GM12878 (cell line): ENCODE measurements around the gene NR2C2AP. TPM values are rescaled to one million over a fixed set of nuclear protein-coding genes. Genes with fewer than 3 reads are reported as not detected.

Experiments used
- ATAC-seq: fragments of 200-7000 bp; cut with Tn5 transposase; 3 replicates; pipeline ENCODE4 v1.9.1; 2020; ENCODE audit warnings: mild to moderate bottlenecking, moderate library complexity
- BruUV-seq: library from RNA; stranded (reverse); fragments of 400-500 nt; replicated peaks from 2 replicates; lab custom pipeline; 2021; lab: Mats Ljungman, UMichigan
- CTCF ChIA-PET: fragments of 300-600 bp; sonication (Branson Sonifier 250); formaldehyde crosslinking; extraction: SDS; loops from one replicate; lab custom pipeline; 2021; ENCODE audit warnings: inconsistent platforms; lab: Yijun Ruan, JAX
- POLR2A ChIA-PET: fragments of 350-600 bp; formaldehyde crosslinking; extraction: SDS; loops from one replicate; lab custom pipeline; 2021; ENCODE audit warnings: inconsistent platforms; lab: Charles Lee
- RAD21 ChIA-PET: fragments of 300-600 bp; sonication (Branson Sonifier 250); formaldehyde crosslinking; loops from one replicate; lab custom pipeline; 2023; ENCODE audit warnings: antibody characterized with exemption; ENCODE audit not compliant: unreplicated experiment; lab: Charles Lee
- SMC1A ChIA-PET: fragments of 300-600 bp; sonication (Branson Sonifier 250); formaldehyde crosslinking; loops from one replicate; lab custom pipeline; 2023; ENCODE audit not compliant: unreplicated experiment, uncharacterized antibody; lab: Charles Lee
- DNase-seq: peaks from one replicate; pipeline ENCODE4 v3.0.0-alpha.2; 2011; ENCODE audit warnings: low read depth, low spot score
- FAIRE-seq: peaks from 3 replicates; lab custom pipeline; 2011; peaks lifted over from hg19 to GRCh38; lab: Jason Lieb, UNC
- H2AFZ ChIP-seq: 2 replicates; pipeline ENCODE4 v1.6.0; 2011; ENCODE audit warnings: low read depth, low read length, control low read depth; ENCODE audit not compliant: control insufficient read depth
- H3K27ac ChIP-seq: 2 replicates; pipeline ENCODE4 v1.5.1; 2011; ENCODE audit warnings: control low read depth; ENCODE audit not compliant: control insufficient read depth, insufficient read depth
- H3K27me3 ChIP-seq, 2 experiments: replicated peaks in 1 of 2; 2 replicates each; pipeline versions ENCODE4 v1.6.0 to v1.6.1; 2011; ENCODE audit warnings: low read length in 1 of 2; ENCODE audit not compliant: control insufficient read depth in 2 of 2, insufficient read depth in 2 of 2
- H3K36me3 ChIP-seq, 2 experiments: 2 replicates each; pipeline ENCODE4 v1.5.1; 2011; ENCODE audit warnings: low read length in 1 of 2; ENCODE audit not compliant: control insufficient read depth in 2 of 2, insufficient read depth in 2 of 2
- H3K4me1 ChIP-seq: 2 replicates; pipeline ENCODE4 v1.6.1; 2011; ENCODE audit warnings: mild to moderate bottlenecking, low read length, moderate library complexity, mixed read lengths; ENCODE audit not compliant: control insufficient read depth, insufficient read depth
- H3K4me2 ChIP-seq: 2 replicates; pipeline ENCODE4 v1.6.0; 2011; ENCODE audit warnings: control low read depth; ENCODE audit not compliant: control insufficient read depth, insufficient read depth
- H3K4me3 ChIP-seq: fragments of 200-600 bp; sonication (generic); 2 replicates; pipeline ENCODE4 v1.5.1; 2016
- H3K79me2 ChIP-seq: 2 replicates; pipeline ENCODE4 v1.6.0; 2011; ENCODE audit warnings: low read length; ENCODE audit not compliant: control insufficient read depth, insufficient read depth
- H3K9ac ChIP-seq: 2 replicates; pipeline ENCODE4 v1.8.0; 2011; ENCODE audit warnings: low read length, control low read depth, mixed read lengths; ENCODE audit not compliant: control insufficient read depth, insufficient read depth
- H3K9me3 ChIP-seq: replicated peaks from 3 replicates; pipeline ENCODE4 v1.5.1; 2011; ENCODE audit warnings: mild to moderate bottlenecking, low read length; ENCODE audit not compliant: control insufficient read depth, insufficient read depth
- H4K20me1 ChIP-seq: 2 replicates; pipeline ENCODE4 v1.6.0; 2011; ENCODE audit not compliant: control insufficient read depth, insufficient read depth
- EGR1 ChIP-seq, 2 experiments: IDR thresholded peaks; 1 replicate in 1 of 2; 2 replicates in 1 of 2; pipeline ENCODE4 v1.6.1; 2011 to 2012; ENCODE audit warnings: low read depth in 2 of 2, low read length in 2 of 2, borderline replicate concordance in 1 of 2, mild to moderate bottlenecking in 1 of 2, moderate library complexity in 1 of 2
- EP300 ChIP-seq, 2 experiments: fragments of 150-350 bp in 1 of 2; IDR thresholded peaks; 2 replicates each; pipeline ENCODE4 v1.6.1; 2011 to 2012; ENCODE audit warnings: low read depth in 2 of 2, low read length in 2 of 2, borderline replicate concordance in 1 of 2, improper control_type of control experiment in 1 of 2, inconsistent platforms in 1 of 2; ENCODE audit not compliant: control insufficient read depth in 1 of 2
- ETV6 ChIP-seq, 2 experiments: fragments of 450-650 bp in 1 of 2; IDR thresholded peaks in 1 of 2; conservative IDR thresholded peaks in 1 of 2; 2 replicates each; pipeline ENCODE4 v1.6.1; 2014; ENCODE audit warnings: antibody characterized with exemption in 1 of 2, borderline replicate concordance in 1 of 2, low read depth in 1 of 2, mild to moderate bottlenecking in 1 of 2, moderate library complexity in 1 of 2
- FOXK2 ChIP-seq: fragments of 450-650 bp; IDR thresholded peaks from 2 replicates; pipeline ENCODE4 v1.6.1; 2017; ENCODE audit warnings: mild to moderate bottlenecking, moderate library complexity
- HCFC1 ChIP-seq: fragments of 150-350 bp; IDR thresholded peaks from 2 replicates; pipeline ENCODE4 v1.6.1; 2014; ENCODE audit warnings: low read length
- KLF5 ChIP-seq: fragments of 450-650 bp; IDR thresholded peaks from 2 replicates; pipeline ENCODE4 v1.6.1; 2014; ENCODE audit warnings: mild to moderate bottlenecking; ENCODE audit not compliant: partially characterized antibody
- NFYB ChIP-seq: IDR thresholded peaks from 2 replicates; pipeline ENCODE4 v1.6.1; 2011; ENCODE audit warnings: low read depth, mild to moderate bottlenecking, low read length, improper control_type of control experiment, moderate library complexity; ENCODE audit not compliant: insufficient read depth
- RCOR1 ChIP-seq: conservative IDR thresholded peaks from 2 replicates; pipeline ENCODE4 v1.6.1; 2012; ENCODE audit warnings: low read depth, low read length, improper control_type of control experiment
- SMAD1 ChIP-seq: fragments of 450-650 bp; IDR thresholded peaks from 2 replicates; pipeline ENCODE4 v1.6.1; 2018; ENCODE audit warnings: mild to moderate bottlenecking, low read depth; ENCODE audit not compliant: partially characterized antibody
- SMAD5 ChIP-seq: IDR thresholded peaks from 2 replicates; pipeline ENCODE4 v1.6.1; 2016; ENCODE audit warnings: antibody characterized with exemption, low read depth
- SP1 ChIP-seq: IDR thresholded peaks from one replicate; pipeline ENCODE4 v1.6.1; 2011; ENCODE audit warnings: low read depth, low read length
- ZZZ3 ChIP-seq: IDR thresholded peaks from 2 replicates; pipeline ENCODE4 v1.6.1; 2011; ENCODE audit warnings: low read depth; ENCODE audit not compliant: control insufficient read depth, insufficient read length
- WGBS: methylation state at CpG from one replicate; pipeline ENCODE4 v1.1.6; 2016; ENCODE audit warnings: low lambda C conversion rate; ENCODE audit not compliant: insufficient replicate concordance, insufficient coverage; ENCODE audit errors: missing lambda C conversion rate; 5-methylcytosine and 5-hydroxymethylcytosine counted together
- in situ Hi-C: fragments of 300-500 bp; cut with MboI; formaldehyde crosslinking; loops from 9 replicates; pipeline ENCODE4 v1.14.3; 2018; ENCODE audit warnings: mixed read lengths
- intact Hi-C: fragments of 100-400 bp; cut with micrococcal nuclease; formaldehyde crosslinking; loops from one replicate; pipeline ENCODE4 v1.14.2; 2022; ENCODE audit not compliant: unreplicated experiment
- polyA plus RNA-seq, 11 experiments: library from polyadenylated mRNA; depleted of rRNA in 4 of 11; unstranded in 6 of 11; stranded (reverse) in 5 of 11; fragments of >200 nt; fragmentation: Nextera tagmentation in 4 of 11; fragmentation: Illumina TruSeq in 1 of 11; extraction: Ambion mirVana in 4 of 11; extraction: Trizol in 1 of 11; gene quantifications; 1 replicate in 1 of 11; 2 replicates in 10 of 11; pipeline versions ENCODE4 v1.2.1 to v1.2.3, GENCODE V29; 2011 to 2016; ENCODE audit warnings: inconsistent platforms in 2 of 11, missing spikeins in 2 of 11, low read depth in 1 of 11
- total RNA-seq, 4 experiments: library from RNA; depleted of rRNA in 3 of 4; stranded (reverse); fragments of >200 nt in 3 of 4; fragmentation: Illumina TruSeq in 1 of 4; extraction: Trizol in 1 of 4; gene quantifications; 2 replicates each; pipeline versions ENCODE4 v1.2.1 to v1.2.3, GENCODE V29; 2013 to 2021
- TF ChIP-seq, protein P1 (sequence below): IDR thresholded peaks from 2 replicates; pipeline ENCODE4 v1.6.1; 2012; ENCODE audit warnings: low read length, inconsistent platforms
- TF ChIP-seq, protein P2 (sequence below): fragments of 450-650 bp; IDR thresholded peaks from 2 replicates; pipeline ENCODE4 v1.6.1; 2014; ENCODE audit warnings: mild to moderate bottlenecking
- TF ChIP-seq, protein P3 (sequence below): fragments of 450-650 bp; formaldehyde crosslinking; IDR thresholded peaks from 2 replicates; pipeline ENCODE4 v1.4.0; 2022; ENCODE audit warnings: mild to moderate bottlenecking, moderate library complexity

The NR2C2AP gene
- total and polyA plus RNA-seq, 10 of the 15 experiments (the other 5 are each of a cell fraction or from before 2014, with no cell fraction given): 21.5 to 44.8 (median 28.1) TPM

DNA sequence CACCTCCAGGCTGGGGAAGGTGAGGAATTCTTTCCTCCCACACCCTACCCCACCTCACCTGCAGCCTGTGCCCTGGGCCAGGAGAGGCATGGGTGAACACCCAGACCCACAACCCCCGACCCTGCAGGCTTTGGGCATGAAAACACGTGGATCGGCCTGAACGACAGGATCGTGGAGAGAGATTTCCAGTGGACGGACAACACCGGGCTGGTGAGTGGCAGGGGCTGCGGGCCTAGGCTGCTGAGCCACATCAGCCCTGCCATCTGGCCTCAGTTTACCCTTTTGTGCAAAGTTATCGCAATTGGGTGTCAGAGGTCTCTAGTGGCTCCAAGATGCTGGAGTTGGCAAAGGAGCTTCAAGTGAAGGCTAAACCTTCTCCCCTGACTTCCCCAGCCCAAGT, 37.3 kb upstream of the NR2C2AP start:
- Histone ChIP-seq H4K20me1 (no peaks in the 10 kb centered on the region), H3K9ac (no peak overlapping the region), H3K27ac (no peak overlapping the region)
- no peak for FAIRE-seq
- CTCF ChIA-PET: no interaction called here
- DNase-seq: no peak
- TF ChIP-seq NFYB (no peak), SP1 (no peak), EP300 (IDR thresholded peaks at IDR 0.05; ENCODE audit: borderline replicate concordance in 1 of 2, control insufficient read depth in 1 of 2, low read depth in 2 of 2, low read length in 2 of 2) (no peak), ZZZ3 (no peak), ETV6 (conservative IDR thresholded peaks at IDR 0.05 in 1 of 2, IDR thresholded peaks at IDR 0.05 in 1 of 2; ENCODE audit: borderline replicate concordance in 1 of 2, low read depth in 1 of 2) (no peak), FOXK2 (no peak), RCOR1 (no peak), HCFC1 (no peak), SMAD5 (no peak), SMAD1 (no peak), KLF5 (no peak), EGR1 (IDR thresholded peaks at IDR 0.05; ENCODE audit: borderline replicate concordance in 1 of 2, low read depth in 2 of 2, low read length in 2 of 2) (no peak)
- TF ChIP-seq, protein P1, sequence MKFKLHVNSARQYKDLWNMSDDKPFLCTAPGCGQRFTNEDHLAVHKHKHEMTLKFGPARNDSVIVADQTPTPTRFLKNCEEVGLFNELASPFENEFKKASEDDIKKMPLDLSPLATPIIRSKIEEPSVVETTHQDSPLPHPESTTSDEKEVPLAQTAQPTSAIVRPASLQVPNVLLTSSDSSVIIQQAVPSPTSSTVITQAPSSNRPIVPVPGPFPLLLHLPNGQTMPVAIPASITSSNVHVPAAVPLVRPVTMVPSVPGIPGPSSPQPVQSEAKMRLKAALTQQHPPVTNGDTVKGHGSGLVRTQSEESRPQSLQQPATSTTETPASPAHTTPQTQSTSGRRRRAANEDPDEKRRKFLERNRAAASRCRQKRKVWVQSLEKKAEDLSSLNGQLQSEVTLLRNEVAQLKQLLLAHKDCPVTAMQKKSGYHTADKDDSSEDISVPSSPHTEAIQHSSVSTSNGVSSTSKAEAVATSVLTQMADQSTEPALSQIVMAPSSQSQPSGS: no peak
- TF ChIP-seq, protein P2, sequence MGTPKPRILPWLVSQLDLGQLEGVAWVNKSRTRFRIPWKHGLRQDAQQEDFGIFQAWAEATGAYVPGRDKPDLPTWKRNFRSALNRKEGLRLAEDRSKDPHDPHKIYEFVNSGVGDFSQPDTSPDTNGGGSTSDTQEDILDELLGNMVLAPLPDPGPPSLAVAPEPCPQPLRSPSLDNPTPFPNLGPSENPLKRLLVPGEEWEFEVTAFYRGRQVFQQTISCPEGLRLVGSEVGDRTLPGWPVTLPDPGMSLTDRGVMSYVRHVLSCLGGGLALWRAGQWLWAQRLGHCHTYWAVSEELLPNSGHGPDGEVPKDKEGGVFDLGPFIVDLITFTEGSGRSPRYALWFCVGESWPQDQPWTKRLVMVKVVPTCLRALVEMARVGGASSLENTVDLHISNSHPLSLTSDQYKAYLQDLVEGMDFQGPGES: no peak
- TF ChIP-seq, protein P3, sequence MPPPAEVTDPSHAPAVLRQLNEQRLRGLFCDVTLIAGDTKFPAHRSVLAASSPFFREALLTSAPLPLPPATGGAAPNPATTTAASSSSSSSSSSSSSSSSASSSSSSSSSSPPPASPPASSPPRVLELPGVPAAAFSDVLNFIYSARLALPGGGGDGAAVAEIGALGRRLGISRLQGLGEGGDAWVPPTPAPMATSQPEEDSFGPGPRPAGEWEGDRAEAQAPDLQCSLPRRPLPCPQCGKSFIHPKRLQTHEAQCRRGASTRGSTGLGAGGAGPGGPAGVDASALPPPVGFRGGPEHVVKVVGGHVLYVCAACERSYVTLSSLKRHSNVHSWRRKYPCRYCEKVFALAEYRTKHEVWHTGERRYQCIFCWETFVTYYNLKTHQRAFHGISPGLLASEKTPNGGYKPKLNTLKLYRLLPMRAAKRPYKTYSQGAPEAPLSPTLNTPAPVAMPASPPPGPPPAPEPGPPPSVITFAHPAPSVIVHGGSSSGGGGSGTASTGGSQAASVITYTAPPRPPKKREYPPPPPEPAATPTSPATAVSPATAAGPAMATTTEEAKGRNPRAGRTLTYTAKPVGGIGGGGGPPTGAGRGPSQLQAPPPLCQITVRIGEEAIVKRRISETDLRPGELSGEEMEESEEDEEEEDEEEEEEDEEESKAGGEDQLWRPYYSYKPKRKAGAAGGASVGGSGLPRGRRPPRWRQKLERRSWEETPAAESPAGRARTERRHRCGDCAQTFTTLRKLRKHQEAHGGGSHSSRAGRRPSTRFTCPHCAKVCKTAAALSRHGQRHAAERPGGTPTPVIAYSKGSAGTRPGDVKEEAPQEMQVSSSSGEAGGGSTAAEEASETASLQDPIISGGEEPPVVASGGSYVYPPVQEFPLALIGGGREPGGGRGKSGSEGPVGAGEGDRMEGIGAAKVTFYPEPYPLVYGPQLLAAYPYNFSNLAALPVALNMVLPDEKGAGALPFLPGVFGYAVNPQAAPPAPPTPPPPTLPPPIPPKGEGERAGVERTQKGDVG (CRISPR knock-in tag): no peak
- TF ChIP-seq, all 136 proteins: peak for 0
- ATAC-seq: no peak
- intact Hi-C loops (no loop called here), in situ Hi-C loops (no loop called here)
- no peaks in the 10 kb centered on the region for H3K79me2 ChIP-seq
- no peaks in the 10 kb centered on the region for H3K27me3 ChIP-seq
- H2AFZ ChIP-seq: no peak overlapping the region
- WGBS: 42% methylated on average over 9 of the region's 9 CpGs
- no peak overlapping the region for H3K4me2 ChIP-seq
- no TSS peak for BruUV-seq
- H3K4me3 ChIP-seq: no peak overlapping the region
- no peaks in the 10 kb centered on the region; the same call in 2 of the 3 replicates for H3K9me3 ChIP-seq
- ChIA-PET POLR2A (no interaction called here), SMC1A (no interaction called here), RAD21 (no interaction called here)
- no peaks in the 10 kb centered on the region for H3K36me3 ChIP-seq
- H3K4me1 ChIP-seq: no peaks in the 10 kb centered on the region
